HepG2 (cell line): ENCODE data around the gene CAMTA2. TPM values are rescaled to one million over a fixed set of nuclear protein-coding genes. Genes with fewer than 3 reads are reported as not detected.
A peak's percentile ranks its signal among the peaks of the same experiment; 100 is the strongest.

ENCODE experiments used
- ARID5B ChIP-seq: IDR thresholded peaks from 2 replicates; pipeline ENCODE4 v1.4.0; 2020; ENCODE audit warnings: mild to moderate bottlenecking, missing genetic modification reagents
- FOXJ3 ChIP-seq: sonication (generic); formaldehyde crosslinking; IDR thresholded peaks from 2 replicates; pipeline ENCODE4 v1.4.0; 2020; ENCODE audit warnings: missing genetic modification reagents, mild to moderate bottlenecking, borderline replicate concordance
- FOXM1 ChIP-seq: sonication (generic); formaldehyde crosslinking; IDR thresholded peaks from 2 replicates; pipeline ENCODE4 v1.5.0; 2020; ENCODE audit warnings: missing genetic modification reagents
- IRF1 ChIP-seq: sonication (generic); formaldehyde crosslinking; IDR thresholded peaks from 2 replicates; pipeline ENCODE4 v1.4.0; 2020; ENCODE audit warnings: low read depth, mild to moderate bottlenecking, missing genetic modification reagents
- NR1H2 ChIP-seq: sonication (generic); formaldehyde crosslinking; IDR thresholded peaks from 2 replicates; pipeline ENCODE4 v1.8.1; 2022; ENCODE audit warnings: low read depth, missing genetic modification reagents, borderline replicate concordance
- POGK ChIP-seq: sonication (generic); formaldehyde crosslinking; conservative IDR thresholded peaks from 2 replicates; pipeline ENCODE4 v1.8.0; 2022; ENCODE audit warnings: mild to moderate bottlenecking, moderate library complexity, missing genetic modification reagents
- SATB2 ChIP-seq: sonication (generic); formaldehyde crosslinking; IDR thresholded peaks from 2 replicates; pipeline ENCODE4 v1.5.0; 2020; ENCODE audit warnings: missing genetic modification reagents
- TARDBP ChIP-seq: sonication (generic); formaldehyde crosslinking; IDR thresholded peaks from 2 replicates; pipeline ENCODE4 v1.8.0; 2022; ENCODE audit warnings: mild to moderate bottlenecking, missing genetic modification reagents
- THRA ChIP-seq: sonication (generic); formaldehyde crosslinking; IDR thresholded peaks from 2 replicates; pipeline ENCODE4 v1.4.0; 2020; ENCODE audit warnings: missing genetic modification reagents, borderline replicate concordance
- ZBTB49 ChIP-seq: sonication (generic); formaldehyde crosslinking; IDR thresholded peaks from 2 replicates; pipeline ENCODE4 v1.4.0; 2020; ENCODE audit warnings: missing genetic modification reagents, borderline replicate concordance
- ZNF569 ChIP-seq: sonication (generic); formaldehyde crosslinking; IDR thresholded peaks from 2 replicates; pipeline ENCODE4 v1.5.0; 2020; ENCODE audit warnings: mild to moderate bottlenecking, missing genetic modification reagents, moderate library complexity, borderline replicate concordance
- ZNF580 ChIP-seq: IDR thresholded peaks from 2 replicates; pipeline ENCODE4 v1.6.1; 2016; ENCODE audit warnings: low read depth, borderline replicate concordance
- polyA plus RNA-seq, 8 experiments: library from polyadenylated mRNA; depleted of rRNA in 3 of 8; stranded (reverse) in 7 of 8; unstranded in 1 of 8; fragments of >200 nt; fragmentation: Illumina TruSeq in 4 of 8; extraction: Trizol in 4 of 8; gene quantifications; 2 replicates each; pipeline versions ENCODE4 v1.2.1 to v1.2.3, GENCODE V29; 2011 to 2016; ENCODE audit warnings: low read depth in 4 of 8, missing spikeins in 1 of 8, mixed read lengths in 1 of 8; ENCODE audit not compliant: insufficient read depth in 1 of 8
- total RNA-seq, 5 experiments: library from RNA; depleted of rRNA; stranded (reverse); fragments of >200 nt; fragmentation: Illumina TruSeq; extraction: Trizol; gene quantifications; 2 replicates each; pipeline ENCODE4 v1.2.3, GENCODE V29; 2016; ENCODE audit warnings: low read depth in 1 of 5

Gene CAMTA2
- total and polyA plus RNA-seq, 2 of the 13 experiments (the other 11 are each of a cell fraction or from before 2014, with no cell fraction given), result 4.1 to 7.1 TPM

GRCh38 chr17:4997302-4998026, 10.0 kb upstream of the CAMTA2 start, which contains the start of the genes INCA1 and KIF1C (continued):
- TF ChIP-seq POGK (CRISPR knock-in tag) (no peak), THRA (CRISPR knock-in tag) (peak; percentile 19; the same call in 1 of the 2 replicates), ZBTB49 (no peak), FOXJ3 (CRISPR knock-in tag) (no peak), TARDBP (CRISPR knock-in tag) (0 out of 2 replicates have a peak, but pooled peaks have one; percentile 27), ZNF580 (peak; percentile 14; the same call in 1 of the 2 replicates), ZNF569 (CRISPR knock-in tag) (no peak), FOXM1 (CRISPR knock-in tag) (no peak), ARID5B (CRISPR knock-in tag) (peak; percentile 35), NR1H2 (CRISPR knock-in tag) (no peak), SATB2 (CRISPR knock-in tag) (no peak), IRF1 (CRISPR knock-in tag) (no peak)
